ENCODE measurements around the gene PPP1R9A.

Gene PPP1R9A

GRCh38 chr7:95255691-95256090, 348.3 kb downstream of the PPP1R9A start:
- in situ Hi-C loops (cut with HindIII; ENCODE audit: low pct_ligation_motif_present, low sequenced_read_pairs): no loop called here
- no peak for DNase-seq

DNA sequence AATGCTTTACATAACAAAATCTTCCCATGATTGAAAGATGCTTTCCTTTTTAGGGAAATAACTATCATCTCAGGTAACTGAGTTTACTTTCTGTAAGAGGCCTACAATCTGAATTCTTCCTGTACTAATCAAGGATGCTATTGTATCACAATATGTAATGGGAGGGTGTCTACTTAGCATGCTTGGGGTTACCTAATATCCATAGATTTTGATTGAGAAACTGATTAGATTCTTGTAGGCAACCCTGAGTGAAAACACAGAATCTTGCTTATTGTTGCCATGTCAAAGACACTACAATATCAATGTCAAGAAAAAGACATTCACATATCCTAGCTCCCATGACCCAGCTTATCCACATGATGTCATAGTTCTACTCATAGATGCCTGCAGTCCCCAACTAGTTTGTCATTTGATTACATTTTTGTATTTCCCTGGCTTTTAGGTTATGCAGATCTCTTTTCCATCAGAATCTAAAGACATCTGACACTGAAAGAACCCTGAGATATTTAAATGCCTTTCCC, 354.6 kb downstream of the PPP1R9A start:
- no peak for DNase-seq
- TF ChIP-seq CTCF (IDR thresholded peaks at IDR 0.05; ENCODE audit: low read depth, low read length, missing control alignments): no peak
- in situ Hi-C loops (cut with HindIII; ENCODE audit: low pct_ligation_motif_present, low sequenced_read_pairs): no loop called here
- Histone ChIP-seq H3K27ac (no peak overlapping the region), H3K27me3 (replicated peaks) (no peaks in the 10 kb centered on the region), H3K36me3 (replicated peaks) (no peaks in the 10 kb centered on the region), H3K4me3 (ENCODE audit: low read depth, low read length) (no peak overlapping the region)

More at GRCh38 chr7:95255691-95256090, 348.3 kb downstream of the PPP1R9A start:
- no peak overlapping the region for H3K4me3 ChIP-seq (ENCODE audit: low read depth, low read length)
- no peak for TF ChIP-seq CTCF (IDR thresholded peaks at IDR 0.05; ENCODE audit: low read depth, low read length, missing control alignments)
- H3K27ac ChIP-seq: no peak overlapping the region
- H3K27me3 ChIP-seq (replicated peaks): no peaks in the 10 kb centered on the region
- H3K36me3 ChIP-seq (replicated peaks): no peaks in the 10 kb centered on the region

- TF ChIP-seq CTCF (IDR thresholded peaks at IDR 0.05; ENCODE audit: low read depth, low read length, missing control alignments): no peak
- H3K27ac ChIP-seq: no peak overlapping the region
- DNase-seq: no peak
- H3K27me3 ChIP-seq (replicated peaks): no peaks in the 10 kb centered on the region
- no peaks in the 10 kb centered on the region for H3K36me3 ChIP-seq (replicated peaks)
- in situ Hi-C loops (cut with HindIII; ENCODE audit: low pct_ligation_motif_present, low sequenced_read_pairs): no loop called here
- H3K4me3 ChIP-seq (ENCODE audit: low read depth, low read length): no peak overlapping the region
These were observed 355.5 kb downstream of the PPP1R9A start for GRCh38 chr7:95262875-95263274.

GRCh38 chr7:95263785-95264362, 356.5 kb downstream of the PPP1R9A start:
- DNase-seq: no peak
- in situ Hi-C loops (cut with HindIII; ENCODE audit: low pct_ligation_motif_present, low sequenced_read_pairs): no loop called here
- Histone ChIP-seq H3K27me3 (replicated peaks) (no peaks in the 10 kb centered on the region), H3K4me3 (ENCODE audit: low read depth, low read length) (peak overlapping the region; percentile 1), H3K36me3 (replicated peaks) (no peaks in the 10 kb centered on the region), H3K27ac (peak overlapping the region; percentile 97)
- no peak for TF ChIP-seq CTCF (IDR thresholded peaks at IDR 0.05; ENCODE audit: low read depth, low read length, missing control alignments)

- Histone ChIP-seq H3K4me3 (ENCODE audit: low read depth, low read length) (no peak overlapping the region), H3K36me3 (replicated peaks) (no peaks in the 10 kb centered on the region), H3K27ac (peak overlapping the region; percentile 97), H3K27me3 (replicated peaks) (no peaks in the 10 kb centered on the region)
- in situ Hi-C loops (cut with HindIII; ENCODE audit: low pct_ligation_motif_present, low sequenced_read_pairs): no loop called here
- DNase-seq: peak; percentile 90
- TF ChIP-seq CTCF (IDR thresholded peaks at IDR 0.05; ENCODE audit: low read depth, low read length, missing control alignments): no peak
These were observed 357.0 kb downstream of the PPP1R9A start for GRCh38 chr7:95264363-95264891.

- H3K4me3 ChIP-seq (ENCODE audit: low read depth, low read length): no peak overlapping the region
- no peak overlapping the region for H3K27ac ChIP-seq
- no peak for TF ChIP-seq CTCF (IDR thresholded peaks at IDR 0.05; ENCODE audit: low read depth, low read length, missing control alignments)
- H3K36me3 ChIP-seq (replicated peaks): no peaks in the 10 kb centered on the region
- DNase-seq: no peak
- no peaks in the 10 kb centered on the region for H3K27me3 ChIP-seq (replicated peaks)
- in situ Hi-C loops (cut with HindIII; ENCODE audit: low pct_ligation_motif_present, low sequenced_read_pairs): no loop called here
These were observed 358.2 kb downstream of the PPP1R9A start for GRCh38 chr7:95265634-95266033.

Measured in brain microvascular endothelial cell (primary cell).